GM21717 (cell line): Measurements from ENCODE around the gene GNAQ.
"Not testable (repeated sequence)": the region's sequence is repeated elsewhere in the genome, so short reads cannot be mapped to it uniquely, and the experiment has no call there.

Experiments used
- ATAC-seq: cut with Tn5 transposase; IDR thresholded peaks from one replicate; pipeline ENCODE4 v1.9.1; 2021; ENCODE audit warnings: mild to moderate bottlenecking, moderate library complexity; ENCODE audit not compliant: unreplicated experiment

The GNAQ gene

GRCh38 chr9:77748214-77748772 is 283.3 kb downstream of the GNAQ start:
- ATAC-seq, result no peak

GRCh38 chr9:77747163-77747562 is 284.4 kb downstream of the GNAQ start:
- no peak for ATAC-seq

- ATAC-seq, result no peak
These were observed 286.7 kb downstream of the GNAQ start for GRCh38 chr9:77744841-77745430.

- no peak for ATAC-seq
These were observed 288.2 kb downstream of the GNAQ start for GRCh38 chr9:77743386-77743785.

- no peak for ATAC-seq
These were observed 292.7 kb downstream of the GNAQ start for GRCh38 chr9:77738932-77739331.

- no peak for ATAC-seq
These were observed 296.1 kb downstream of the GNAQ start for GRCh38 chr9:77735494-77735893.

GRCh38 chr9:77731930-77732329 is 299.7 kb downstream of the GNAQ start:
- no peak for ATAC-seq

- ATAC-seq, result no peak
These were observed 300.5 kb downstream of the GNAQ start for GRCh38 chr9:77731008-77731698.

GRCh38 chr9:77729177-77729576 is 302.4 kb downstream of the GNAQ start:
- no peak for ATAC-seq

GRCh38 chr9:77726814-77727213 is 304.8 kb downstream of the GNAQ start:
- no peak for ATAC-seq

- no peak for ATAC-seq
These were observed 305.3 kb downstream of the GNAQ start for GRCh38 chr9:77726289-77726688.

GRCh38 chr9:77725820-77726219 is 305.8 kb downstream of the GNAQ start:
- ATAC-seq, result no peak

- no peak for ATAC-seq
These were observed 306.4 kb downstream of the GNAQ start for GRCh38 chr9:77725046-77725694.

- not testable (repeated sequence) for ATAC-seq
These were observed 310.5 kb downstream of the GNAQ start for GRCh38 chr9:77721156-77721555.

- no peak for ATAC-seq
These were observed 312.3 kb downstream of the GNAQ start for GRCh38 chr9:77719321-77719720.

- ATAC-seq, result not testable (repeated sequence)
These were observed 313.3 kb downstream of the GNAQ start for GRCh38 chr9:77718298-77718640.

- ATAC-seq, result not testable (repeated sequence)
These were observed 313.9 kb downstream of the GNAQ start for GRCh38 chr9:77717608-77718297.

- no peak for ATAC-seq
These were observed 317.5 kb downstream of the GNAQ start for GRCh38 chr9:77714077-77714549.

- no peak for ATAC-seq
These were observed 319.0 kb downstream of the GNAQ start for GRCh38 chr9:77712533-77713130.

GRCh38 chr9:77710965-77711648 is 320.5 kb downstream of the GNAQ start:
- no peak for ATAC-seq
